GM18867 (cell line): Measurements from ENCODE around the gene PTPN23.

Experiments used
- ATAC-seq: cut with Tn5 transposase; IDR thresholded peaks from one replicate; pipeline ENCODE4 v1.9.1; 2021; ENCODE audit warnings: mild to moderate bottlenecking, moderate library complexity; ENCODE audit not compliant: unreplicated experiment

Gene PTPN23

DNA sequence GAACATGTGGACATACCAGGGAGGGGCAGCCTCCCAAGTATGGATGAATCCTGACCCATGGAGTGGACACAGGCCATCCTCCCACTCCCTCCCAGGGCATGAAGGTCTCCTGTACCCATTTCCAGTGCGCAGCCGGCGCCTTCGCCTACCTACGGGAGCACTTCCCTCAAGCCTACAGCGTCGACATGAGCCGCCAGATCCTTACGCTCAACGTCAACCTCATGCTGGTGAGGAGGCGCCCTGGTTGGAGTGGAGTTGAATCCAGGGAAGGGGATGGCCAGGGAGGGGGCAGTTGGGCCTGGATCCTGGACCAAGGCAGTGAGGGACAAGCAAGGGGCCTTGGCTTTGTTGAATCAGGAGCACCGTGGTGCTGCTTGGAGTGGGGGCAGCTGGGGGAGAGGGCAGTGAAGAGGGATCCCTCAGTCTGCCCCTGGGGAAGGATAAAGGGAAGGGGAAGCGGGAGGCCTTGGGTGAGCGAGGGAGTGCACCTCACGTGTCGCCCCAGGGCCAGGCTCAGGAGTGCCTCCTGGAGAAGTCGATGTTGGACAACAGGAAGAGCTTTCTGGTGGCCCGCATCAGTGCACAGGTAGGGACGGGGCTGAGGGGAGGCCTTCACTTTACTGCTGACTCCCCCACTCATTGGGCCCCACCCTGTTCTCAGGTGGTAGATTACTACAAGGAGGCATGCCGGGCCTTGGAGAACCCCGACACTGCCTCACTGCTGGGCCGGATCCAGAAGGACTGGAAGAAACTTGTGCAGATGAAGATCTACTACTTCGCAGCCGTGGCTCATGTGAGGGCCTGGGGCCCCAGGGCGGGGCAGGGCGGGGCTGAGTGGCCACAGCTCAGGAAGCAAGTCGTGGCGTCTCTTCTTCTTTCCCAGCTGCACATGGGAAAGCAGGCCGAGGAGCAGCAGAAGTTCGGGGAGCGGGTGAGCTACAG lies 25.3 kb downstream of the PTPN23 start:
- ATAC-seq, result no peak

DNA sequence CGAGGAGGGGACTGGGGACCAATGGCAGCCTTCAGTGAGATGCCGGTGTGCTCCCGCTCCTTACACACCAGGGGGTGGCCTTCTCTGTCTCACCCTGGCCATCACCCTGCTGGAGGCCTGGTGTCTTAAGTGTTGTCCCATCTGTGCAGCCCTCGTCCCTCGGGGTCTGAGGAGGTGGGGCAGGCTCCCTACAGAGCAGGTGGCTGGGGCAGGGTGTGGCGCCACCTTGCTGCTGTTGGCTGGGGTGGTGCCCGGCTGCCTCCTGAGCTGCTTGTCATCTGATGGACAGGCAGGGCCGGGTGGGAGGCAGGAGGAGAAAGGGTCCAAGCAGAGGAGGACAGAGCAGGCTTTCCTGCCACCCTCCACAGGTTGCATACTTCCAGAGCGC lies 25.9 kb downstream of the PTPN23 start:
- ATAC-seq, result no peak

- no peak for ATAC-seq
Observed at GRCh38 chr3:47407237-47407636, 26.4 kb downstream of the PTPN23 start.

DNA sequence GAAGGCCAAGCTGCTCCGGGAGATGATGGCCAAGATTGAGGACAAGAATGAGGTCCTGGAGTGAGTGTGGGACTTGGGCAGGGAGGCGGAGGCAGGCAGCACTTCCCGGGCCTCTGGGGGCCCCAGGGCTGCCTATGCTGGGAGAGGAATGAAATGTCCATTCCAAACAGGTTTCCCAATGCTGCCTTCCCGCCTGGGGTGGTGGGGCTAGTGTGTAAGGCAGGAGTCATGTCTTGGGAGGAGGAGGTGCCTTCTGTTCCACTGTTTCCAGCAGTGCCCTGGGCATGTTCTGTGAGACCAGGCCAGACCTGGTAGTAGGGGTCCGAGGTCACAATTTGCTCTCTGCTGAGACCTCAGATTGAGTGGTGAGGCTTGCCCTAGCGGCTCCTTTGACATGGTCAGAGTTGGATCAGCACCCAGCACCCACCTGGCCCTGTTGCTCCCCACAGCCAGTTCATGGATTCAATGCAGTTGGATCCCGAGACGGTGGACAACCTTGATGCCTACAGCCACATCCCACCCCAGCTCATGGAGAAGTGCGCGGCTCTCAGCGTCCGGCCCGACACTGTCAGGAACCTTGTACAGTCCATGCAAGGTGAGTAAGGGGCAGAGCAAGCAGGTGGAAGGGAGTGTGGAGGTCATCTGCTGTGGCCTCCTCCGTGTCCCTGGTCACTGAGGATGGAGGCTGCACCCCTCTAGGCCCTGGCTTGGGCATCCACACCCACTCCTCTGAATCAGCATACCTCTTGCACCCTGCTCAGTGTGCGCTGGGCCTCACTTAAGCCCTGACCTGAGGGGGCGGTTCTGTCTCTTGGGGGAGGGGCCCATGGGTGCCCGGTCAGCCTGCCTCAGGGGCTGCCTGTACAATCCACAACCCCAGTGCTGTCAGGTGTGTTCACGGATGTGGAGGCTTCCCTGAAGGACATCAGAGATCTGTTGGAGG lies 27.3 kb downstream of the PTPN23 start:
- no peak for ATAC-seq

DNA sequence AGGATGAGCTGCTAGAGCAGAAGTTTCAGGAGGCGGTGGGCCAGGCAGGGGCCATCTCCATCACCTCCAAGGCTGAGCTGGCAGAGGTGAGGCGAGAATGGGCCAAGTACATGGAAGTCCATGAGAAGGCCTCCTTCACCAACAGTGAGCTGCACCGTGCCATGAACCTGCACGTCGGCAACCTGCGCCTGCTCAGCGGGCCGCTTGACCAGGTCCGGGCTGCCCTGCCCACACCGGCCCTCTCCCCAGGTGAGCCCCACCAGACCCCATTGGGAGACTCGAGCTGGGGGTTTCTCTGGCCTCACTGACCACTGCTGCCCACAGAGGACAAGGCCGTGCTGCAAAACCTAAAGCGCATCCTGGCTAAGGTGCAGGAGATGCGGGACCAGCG lies 28.0 kb downstream of the PTPN23 start:
- no peak for ATAC-seq

DNA sequence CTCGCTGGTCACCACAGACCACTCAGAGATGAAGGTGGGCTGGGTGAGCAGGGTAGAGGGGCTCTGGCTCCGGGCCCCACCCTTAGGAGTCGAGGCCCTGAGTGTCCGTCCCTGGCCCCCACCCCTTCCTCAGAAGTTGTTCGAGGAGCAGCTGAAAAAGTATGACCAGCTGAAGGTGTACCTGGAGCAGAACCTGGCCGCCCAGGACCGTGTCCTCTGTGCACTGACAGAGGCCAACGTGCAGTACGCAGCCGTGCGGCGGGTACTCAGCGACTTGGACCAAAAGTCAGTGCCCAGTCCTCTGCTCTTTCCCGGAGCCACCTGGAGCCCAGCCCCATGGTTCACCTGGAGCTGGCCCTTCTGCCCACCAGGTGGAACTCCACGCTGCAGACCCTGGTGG lies 28.5 kb downstream of the PTPN23 start:
- ATAC-seq, result no peak

GRCh38 chr3:47409688-47410416 lies 29.0 kb downstream of the PTPN23 start:
- no peak for ATAC-seq

GRCh38 chr3:47410417-47410720 lies 29.5 kb downstream of the PTPN23 start:
- ATAC-seq, result no peak

GRCh38 chr3:47410801-47411646 lies 30.2 kb downstream of the PTPN23 start:
- no peak for ATAC-seq

DNA sequence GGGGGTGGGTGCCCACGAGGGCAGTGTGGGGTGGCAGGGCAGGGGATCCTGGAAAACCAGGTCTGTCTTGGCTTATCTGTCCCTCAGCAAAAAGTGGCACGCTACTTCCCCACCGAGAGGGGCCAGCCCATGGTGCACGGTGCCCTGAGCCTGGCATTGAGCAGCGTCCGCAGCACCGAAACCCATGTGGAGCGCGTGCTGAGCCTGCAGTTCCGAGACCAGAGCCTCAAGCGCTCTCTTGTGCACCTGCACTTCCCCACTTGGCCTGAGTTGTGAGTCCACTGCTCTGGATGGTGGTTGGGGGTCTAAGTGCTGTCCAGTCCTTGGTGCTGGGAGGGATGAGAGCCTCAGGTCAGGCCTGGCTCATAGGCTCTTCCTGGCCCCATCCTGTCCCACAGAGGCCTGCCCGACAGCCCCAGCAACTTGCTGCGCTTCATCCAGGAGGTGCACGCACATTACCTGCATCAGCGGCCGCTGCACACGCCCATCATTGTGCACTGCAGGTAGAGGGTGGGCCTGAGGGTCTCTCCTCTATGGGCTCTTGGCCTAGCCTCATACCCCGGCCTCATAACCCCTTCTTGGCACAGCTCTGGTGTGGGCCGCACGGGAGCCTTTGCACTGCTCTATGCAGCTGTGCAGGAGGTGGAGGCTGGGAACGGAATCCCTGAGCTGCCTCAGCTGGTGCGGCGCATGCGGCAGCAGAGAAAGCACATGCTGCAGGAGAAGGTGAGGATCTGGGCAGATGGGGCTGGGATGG lies 31.1 kb downstream of the PTPN23 start:
- no peak for ATAC-seq

- no peak for ATAC-seq
Observed at GRCh38 chr3:47412453-47412756, 31.6 kb downstream of the PTPN23 start.

DNA sequence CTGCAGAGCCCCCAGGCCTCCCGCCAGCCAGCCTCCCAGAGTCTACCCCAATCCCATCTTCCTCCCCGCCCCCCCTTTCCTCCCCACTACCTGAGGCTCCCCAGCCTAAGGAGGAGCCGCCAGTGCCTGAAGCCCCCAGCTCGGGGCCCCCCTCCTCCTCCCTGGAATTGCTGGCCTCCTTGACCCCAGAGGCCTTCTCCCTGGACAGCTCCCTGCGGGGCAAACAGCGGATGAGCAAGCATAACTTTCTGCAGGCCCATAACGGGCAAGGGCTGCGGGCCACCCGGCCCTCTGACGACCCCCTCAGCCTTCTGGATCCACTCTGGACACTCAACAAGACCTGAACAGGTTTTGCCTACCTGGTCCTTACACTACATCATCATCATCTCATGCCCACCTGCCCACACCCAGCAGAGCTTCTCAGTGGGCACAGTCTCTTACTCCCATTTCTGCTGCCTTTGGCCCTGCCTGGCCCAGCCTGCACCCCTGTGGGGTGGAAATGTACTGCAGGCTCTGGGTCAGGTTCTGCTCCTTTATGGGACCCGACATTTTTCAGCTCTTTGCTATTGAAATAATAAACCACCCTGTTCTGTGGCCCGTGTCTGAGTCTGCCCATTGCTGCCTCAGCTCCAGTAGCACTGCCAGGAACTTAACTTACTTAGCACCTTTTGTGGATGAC lies 32.2 kb downstream of the PTPN23 start:
- ATAC-seq, result no peak

DNA sequence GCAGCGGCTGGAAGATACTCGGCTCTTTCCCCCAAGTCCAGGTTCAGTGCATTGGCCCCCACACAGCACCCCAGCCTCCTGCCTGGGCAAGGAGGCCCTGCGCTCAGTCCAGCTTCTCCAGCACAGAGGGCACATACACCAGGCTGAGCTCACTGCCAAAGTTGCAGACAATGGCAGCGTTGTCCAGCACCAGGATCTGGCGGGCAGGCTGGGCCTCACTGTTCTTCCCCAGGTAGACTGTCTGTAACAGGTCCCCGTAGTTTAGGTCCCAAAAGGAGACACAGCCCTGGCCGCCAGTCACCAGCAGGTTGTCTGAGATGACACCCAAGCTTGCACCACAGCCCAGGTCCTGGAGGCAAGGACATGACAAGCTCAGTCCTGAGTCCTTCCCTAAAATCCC lies 32.9 kb downstream of the PTPN23 start:
- ATAC-seq, result no peak

DNA sequence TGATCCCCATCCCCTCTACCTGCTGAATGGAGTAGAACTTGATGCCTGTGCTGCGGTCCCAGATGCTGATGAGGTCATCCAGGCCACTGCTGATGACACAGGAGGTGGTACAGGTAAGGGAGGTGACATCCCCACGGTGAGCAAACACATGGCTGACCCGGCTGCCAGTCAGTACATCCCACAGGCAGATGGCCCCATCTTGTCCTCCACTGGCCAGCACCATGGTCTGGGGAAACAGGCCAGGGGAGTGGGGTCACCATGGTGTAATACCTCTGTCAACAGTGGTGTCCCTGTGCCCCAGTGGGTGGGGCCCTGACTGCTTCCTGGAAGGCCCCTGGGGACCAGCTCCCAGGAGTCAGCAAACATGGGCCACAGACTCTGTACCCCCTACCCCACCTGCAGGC lies 33.3 kb downstream of the PTPN23 start:
- no peak for ATAC-seq

- no peak for ATAC-seq
Observed at GRCh38 chr3:47414666-47415587, 34.1 kb downstream of the PTPN23 start.

GRCh38 chr3:47416041-47416440 lies 35.2 kb downstream of the PTPN23 start:
- ATAC-seq, result no peak

- ATAC-seq, result no peak
Observed at GRCh38 chr3:47418167-47419082, 37.6 kb downstream of the PTPN23 start.
